NCI-H82 treated with DMSO at 0.1 percent for 48 hours (cell line): ENCODE data around the gene ADAMTSL3.
"Not testable (repeated sequence)": the region's sequence is repeated elsewhere in the genome, so short reads cannot be mapped to it uniquely, and the experiment has no call there.

Source experiments
- DNase-seq: peaks from one replicate; lab custom pipeline; 2025; ENCODE audit not compliant: unreplicated experiment; lab: John Stamatoyannopoulos, UW

Gene ADAMTSL3

DNA sequence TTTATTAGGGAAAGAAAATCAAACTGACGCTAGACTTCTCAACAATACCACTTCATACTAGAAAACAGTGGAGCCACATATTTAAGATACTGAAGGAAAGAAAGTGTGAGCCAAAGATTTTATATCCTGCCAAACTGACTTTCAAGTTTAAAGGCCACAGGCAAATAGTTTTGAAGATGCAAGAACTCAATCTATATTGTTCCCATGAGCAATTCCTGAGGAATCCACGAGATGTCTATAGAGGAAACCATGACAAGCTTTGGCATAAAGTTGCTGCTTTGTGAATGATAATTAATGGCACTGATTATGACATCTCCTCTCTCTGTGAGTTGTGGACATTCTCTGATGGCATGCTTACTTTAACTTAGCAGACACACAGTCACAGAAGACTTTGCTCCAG is 305.6 kb downstream of the ADAMTSL3 start:
- DNase-seq = no peak

DNA sequence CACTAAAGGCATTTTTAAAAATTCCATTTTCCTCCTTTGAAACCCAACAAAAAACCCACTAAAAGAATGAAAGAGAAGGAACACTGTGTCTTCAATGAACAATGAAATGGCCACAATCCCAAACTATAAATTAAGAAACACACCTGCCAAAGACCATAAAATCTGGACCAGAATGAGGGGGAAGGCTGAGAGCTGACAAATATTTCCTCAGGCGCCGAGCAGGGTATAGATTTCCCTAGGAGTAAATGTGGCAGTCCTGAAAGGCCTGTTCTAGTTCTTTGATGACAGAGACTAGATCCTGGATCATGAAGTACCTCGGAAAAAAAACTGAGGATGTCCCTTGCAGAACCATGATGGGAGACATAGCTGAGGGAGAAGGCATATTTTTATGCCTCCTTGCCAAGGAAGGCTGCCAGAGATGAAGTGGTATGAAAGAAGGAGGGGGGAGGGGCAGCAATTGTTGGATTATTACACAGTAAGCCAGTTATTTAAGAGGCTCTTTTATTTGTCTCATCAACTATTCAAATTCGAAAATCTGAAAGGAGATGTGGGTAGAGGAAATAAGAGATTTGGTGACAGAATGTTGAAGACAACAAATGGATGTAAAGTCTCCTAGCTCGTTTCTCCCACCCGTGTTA is 306.4 kb downstream of the ADAMTSL3 start:
- no peak for DNase-seq

DNA sequence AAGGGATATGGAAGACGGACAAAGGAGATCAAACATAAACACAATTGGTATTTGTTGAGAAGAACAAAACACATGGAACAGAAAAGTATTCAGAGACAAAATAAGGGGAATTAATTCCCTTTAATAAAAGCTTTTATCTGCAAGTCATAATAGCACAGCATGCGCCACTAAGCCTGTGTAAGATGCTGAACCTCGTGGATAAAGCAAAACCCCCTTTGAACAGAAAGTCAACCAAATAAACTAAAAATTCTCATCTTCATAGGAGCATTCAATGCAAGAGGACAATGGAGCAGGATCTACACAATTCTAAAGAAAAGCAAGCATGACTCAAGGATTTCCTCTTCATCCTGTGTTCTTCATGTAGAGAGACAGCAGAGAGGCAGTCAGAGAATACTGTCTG is 307.4 kb downstream of the ADAMTSL3 start:
- no peak for DNase-seq

GRCh38 chr15:83964967-83965366 is 311.0 kb downstream of the ADAMTSL3 start:
- DNase-seq = not testable (repeated sequence)

- no peak for DNase-seq
These were observed 316.5 kb downstream of the ADAMTSL3 start for GRCh38 chr15:83970295-83970890.

GRCh38 chr15:83971992-83972391 is 318.1 kb downstream of the ADAMTSL3 start:
- no peak for DNase-seq

- no peak for DNase-seq
These were observed 319.9 kb downstream of the ADAMTSL3 start for GRCh38 chr15:83973816-83974215.

DNA sequence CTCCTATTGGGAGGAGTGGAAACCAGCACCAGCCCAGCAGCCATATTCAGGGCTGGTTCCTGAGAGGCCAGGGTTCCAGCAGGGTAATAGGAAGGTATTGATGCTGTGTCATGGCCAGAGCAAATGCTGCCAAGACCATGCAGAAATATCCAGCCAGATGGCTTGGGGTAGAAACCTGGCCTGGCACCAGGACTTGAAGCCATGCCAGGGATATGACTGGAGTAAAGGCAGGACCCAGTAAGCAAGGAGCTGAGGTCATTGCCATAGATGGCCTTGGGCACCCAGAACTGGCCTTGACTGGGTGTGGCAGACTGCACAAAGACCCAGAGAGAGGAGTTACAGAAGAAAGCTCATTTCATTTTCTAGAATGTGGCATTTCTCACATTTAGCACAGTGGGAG is 324.1 kb downstream of the ADAMTSL3 start:
- no peak for DNase-seq

DNA sequence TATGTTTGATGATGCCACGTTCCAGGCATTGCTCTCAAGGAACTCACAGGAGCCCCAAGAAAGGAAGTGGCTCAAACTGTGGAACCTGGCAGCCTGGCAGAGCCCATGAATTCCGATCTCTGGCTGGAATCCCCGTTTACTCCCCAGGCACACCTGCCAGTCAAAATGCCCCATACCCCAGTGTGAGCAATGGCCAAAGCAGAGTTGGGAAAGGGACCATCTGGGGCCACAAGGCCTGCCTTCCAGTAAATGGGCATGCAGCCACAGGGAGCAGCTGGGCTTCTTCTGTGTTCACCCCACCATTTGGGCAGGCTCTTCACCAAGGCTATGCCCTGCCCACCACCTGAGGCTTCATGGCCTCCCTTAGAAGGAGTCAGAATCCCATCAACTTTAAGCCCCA is 324.7 kb downstream of the ADAMTSL3 start:
- DNase-seq = no peak

DNA sequence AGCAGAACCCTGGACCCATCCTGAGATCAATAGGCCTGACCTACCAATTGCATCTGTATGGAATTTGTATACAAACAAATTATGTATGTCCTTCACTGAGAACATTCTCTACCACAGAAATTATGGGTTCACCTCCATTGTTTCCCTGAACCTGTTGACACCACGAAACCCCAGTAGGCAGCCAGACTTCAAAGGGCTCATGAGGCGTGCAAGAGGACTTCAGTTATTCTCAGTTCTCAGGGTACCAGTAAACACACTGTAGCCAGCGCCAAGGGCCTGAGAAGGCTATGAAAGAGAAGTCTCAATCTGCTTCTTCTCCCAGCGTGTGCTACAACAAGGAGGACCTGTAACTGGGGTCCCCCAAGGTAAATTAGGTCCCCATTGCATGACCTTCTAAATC is 326.7 kb downstream of the ADAMTSL3 start:
- DNase-seq = no peak

GRCh38 chr15:83982748-83983147 is 328.8 kb downstream of the ADAMTSL3 start:
- no peak for DNase-seq

- DNase-seq = no peak
These were observed 329.9 kb downstream of the ADAMTSL3 start for GRCh38 chr15:83983634-83984458.

- no peak for DNase-seq
These were observed 330.7 kb downstream of the ADAMTSL3 start for GRCh38 chr15:83984601-83985000.

- DNase-seq = no peak
These were observed 337.2 kb downstream of the ADAMTSL3 start for GRCh38 chr15:83991163-83991562.

GRCh38 chr15:83992324-83993031 is 338.6 kb downstream of the ADAMTSL3 start:
- no peak for DNase-seq

DNA sequence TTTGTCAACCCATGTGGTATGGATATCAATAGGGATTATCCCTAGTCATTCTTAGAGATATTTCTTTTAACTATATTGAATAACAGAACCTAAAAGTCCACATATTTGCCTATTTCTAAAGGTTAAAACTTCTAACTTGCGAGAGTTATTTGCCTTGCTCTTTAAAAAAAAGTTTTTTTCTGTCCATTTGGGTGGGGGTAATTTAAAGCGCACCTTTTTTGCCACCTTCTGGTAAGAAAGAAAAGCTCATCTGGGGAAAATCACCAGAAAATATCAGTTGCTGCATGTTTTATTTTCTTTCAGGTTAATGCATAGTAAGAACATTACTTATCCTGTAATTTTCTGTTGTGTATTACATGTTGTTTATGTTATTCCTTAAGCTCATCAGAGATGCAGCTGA is 339.7 kb downstream of the ADAMTSL3 start:
- DNase-seq = no peak

GRCh38 chr15:83998486-83998885 is 344.6 kb downstream of the ADAMTSL3 start:
- DNase-seq = no peak

DNA sequence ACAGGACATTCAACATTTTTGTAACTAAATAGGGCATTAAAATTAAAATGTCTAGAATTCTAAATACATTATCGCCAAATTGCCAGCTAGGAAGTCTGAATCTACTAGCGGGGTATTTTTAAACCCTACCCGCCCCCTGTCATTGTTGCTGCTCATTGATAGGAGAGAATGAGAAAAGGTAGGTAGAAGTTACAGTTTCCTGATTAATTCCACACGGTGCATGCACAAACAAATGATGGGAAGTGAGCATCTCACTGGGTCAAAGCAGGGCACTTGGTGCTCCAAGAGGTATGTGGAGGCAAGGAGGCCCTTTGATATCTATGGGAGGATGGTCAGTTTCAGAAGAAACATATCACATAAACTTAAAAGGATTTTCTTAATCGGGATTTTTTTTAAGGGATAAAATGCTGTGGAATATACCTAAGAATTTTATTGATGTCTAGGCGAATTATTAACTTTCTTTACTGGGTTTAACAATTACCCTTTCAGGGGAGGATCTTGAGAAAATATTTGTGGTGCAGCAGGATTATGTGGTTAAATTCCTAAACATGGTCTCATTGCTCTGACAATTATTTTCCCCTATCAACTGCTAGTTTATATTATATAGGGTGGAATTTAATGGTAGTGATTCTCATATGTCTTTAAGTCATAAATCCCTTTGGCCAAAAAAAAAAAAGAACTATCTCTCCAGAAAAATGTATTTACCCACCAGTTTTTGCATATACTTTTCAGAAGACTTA is 345.6 kb downstream of the ADAMTSL3 start:
- DNase-seq = no peak

DNA sequence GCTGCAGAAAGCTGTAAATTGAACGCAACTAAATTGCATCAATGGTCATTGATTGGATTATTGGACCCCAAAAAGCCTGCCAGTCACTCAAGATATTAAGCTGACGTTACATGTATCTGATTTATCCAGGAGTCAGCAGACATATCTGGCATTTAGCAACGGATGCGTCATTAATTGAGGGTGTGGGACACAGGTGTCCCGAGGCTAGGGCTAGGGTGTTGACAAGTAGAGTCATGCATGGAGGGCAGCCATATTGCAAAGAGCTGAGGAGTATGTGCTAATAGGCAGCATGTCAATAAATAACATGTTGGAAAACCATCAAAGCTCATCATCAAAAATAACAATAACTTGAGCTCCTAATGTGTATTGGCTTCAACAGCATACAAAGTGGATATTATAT is 347.1 kb downstream of the ADAMTSL3 start:
- no peak for DNase-seq

- DNase-seq = no peak
These were observed 347.7 kb downstream of the ADAMTSL3 start for GRCh38 chr15:84001655-84002054.
